HEK293 (cell line): Measurements from ENCODE around the gene PDE4D.
A peak's percentile ranks its signal among the peaks of the same experiment; 100 is the strongest.

Experiments used
- CTCF ChIA-PET: fragments of 350-600 bp; formaldehyde crosslinking; extraction: SDS; loops from one replicate; lab custom pipeline; 2021; ENCODE audit warnings: antibody characterized with exemption; lab: Yijun Ruan, JAX
- POLR2A ChIA-PET: fragments of 300-600 bp; formaldehyde crosslinking; extraction: SDS; loops from one replicate; lab custom pipeline; 2020; ENCODE audit warnings: antibody characterized with exemption, inconsistent platforms; lab: Yijun Ruan, JAX
- H3K27ac ChIP-seq: fragments of 200-500 bp; sonication (Bioruptor generic); 2 replicates; pipeline ENCODE4 v1.5.1; 2014; ENCODE audit warnings: low read depth, low read length, control low read depth, inconsistent platforms; ENCODE audit errors: extremely low read depth
- H3K36me3 ChIP-seq, 2 experiments: fragments of 200-500 bp in 1 of 2; sonication (Bioruptor generic) in 1 of 2; 1 replicate in 1 of 2; 2 replicates in 1 of 2; pipeline ENCODE4 v1.5.1; 2014 to 2017; ENCODE audit warnings: inconsistent platforms in 2 of 2, low read length in 2 of 2; ENCODE audit not compliant: control insufficient read depth in 2 of 2, insufficient read depth in 1 of 2
- H3K4me1 ChIP-seq: fragments of 200-500 bp; sonication (Bioruptor generic); 2 replicates; pipeline ENCODE4 v1.5.1; 2014; ENCODE audit warnings: mild to moderate bottlenecking, low read length, inconsistent platforms; ENCODE audit not compliant: control insufficient read depth, insufficient read depth
- H3K4me3 ChIP-seq: 2 replicates; pipeline ENCODE4 v1.5.1; 2011; ENCODE audit warnings: low read depth, mild to moderate bottlenecking, control low read depth, low read length, moderate library complexity
- H3K9me3 ChIP-seq: fragments of 200-500 bp; sonication (Bioruptor generic); 2 replicates; pipeline ENCODE4 v1.5.1; 2014; ENCODE audit warnings: low read depth, low read length, inconsistent platforms; ENCODE audit not compliant: control insufficient read depth, insufficient read depth
- ATF2 ChIP-seq: fragments of 450-650 bp; formaldehyde crosslinking; IDR thresholded peaks from 2 replicates; pipeline ENCODE4 v1.5.1; 2016; ENCODE audit warnings: missing biosample characterization, missing genetic modification characterization, low read depth
- FEZF1 ChIP-seq: fragments of 450-650 bp; formaldehyde crosslinking; IDR thresholded peaks from 2 replicates; pipeline ENCODE4 v1.5.1; 2016; ENCODE audit warnings: missing biosample characterization, missing genetic modification characterization
- IKZF3 ChIP-seq: fragments of 450-650 bp; IDR thresholded peaks from 2 replicates; pipeline ENCODE4 v1.5.0; 2018; ENCODE audit warnings: missing biosample characterization, mild to moderate bottlenecking, missing genetic modification characterization, moderate library complexity
- KLF10 ChIP-seq: fragments of 450-650 bp; IDR thresholded peaks from 2 replicates; pipeline ENCODE4 v1.5.1; 2018; ENCODE audit warnings: missing biosample characterization, mild to moderate bottlenecking, missing genetic modification characterization
- KLF17 ChIP-seq: fragments of 450-650 bp; formaldehyde crosslinking; IDR thresholded peaks from 2 replicates; pipeline ENCODE4 v1.5.1; 2016; ENCODE audit warnings: missing biosample characterization, missing genetic modification characterization
- KLF7 ChIP-seq: fragments of 450-650 bp; formaldehyde crosslinking; IDR thresholded peaks from 2 replicates; pipeline ENCODE4 v1.5.1; 2016; ENCODE audit warnings: missing biosample characterization, missing genetic modification characterization, borderline replicate concordance
- OVOL3 ChIP-seq: fragments of 450-650 bp; formaldehyde crosslinking; IDR thresholded peaks from 2 replicates; pipeline ENCODE4 v1.5.1; 2016; ENCODE audit warnings: missing biosample characterization, missing genetic modification characterization
- WT1 ChIP-seq: fragments of 450-650 bp; formaldehyde crosslinking; IDR thresholded peaks from 2 replicates; pipeline ENCODE4 v1.5.1; 2016; ENCODE audit warnings: missing biosample characterization, missing genetic modification characterization
- ZBTB21 ChIP-seq: fragments of 450-650 bp; formaldehyde crosslinking; IDR thresholded peaks from 2 replicates; pipeline ENCODE4 v1.5.1; 2017; ENCODE audit warnings: missing biosample characterization, missing genetic modification characterization
- ZBTB44 ChIP-seq: fragments of 450-650 bp; IDR thresholded peaks from 2 replicates; pipeline ENCODE4 v1.5.1; 2018; ENCODE audit warnings: missing biosample characterization, mild to moderate bottlenecking, missing genetic modification characterization
- ZBTB8A ChIP-seq: fragments of 450-650 bp; formaldehyde crosslinking; IDR thresholded peaks from 2 replicates; pipeline ENCODE4 v1.5.1; 2016; ENCODE audit warnings: missing biosample characterization, missing genetic modification characterization
- ZNF174 ChIP-seq: fragments of 450-650 bp; formaldehyde crosslinking; IDR thresholded peaks from 2 replicates; pipeline ENCODE4 v1.5.0; 2017; ENCODE audit warnings: missing biosample characterization, mild to moderate bottlenecking, missing genetic modification characterization
- ZNF274 ChIP-seq, 2 experiments: fragments of 200-500 bp in 1 of 2; fragments of 450-650 bp in 1 of 2; sonication (Bioruptor generic) in 1 of 2; formaldehyde crosslinking in 1 of 2; IDR thresholded peaks; 2 replicates each; pipeline versions ENCODE4 v1.5.1 to v1.6.1; 2014 to 2016; ENCODE audit warnings: borderline replicate concordance in 1 of 2, inconsistent platforms in 1 of 2, low read length in 1 of 2, missing biosample characterization in 1 of 2, missing genetic modification characterization in 1 of 2
- ZNF37A ChIP-seq: fragments of 450-650 bp; IDR thresholded peaks from 2 replicates; pipeline ENCODE4 v1.5.1; 2018; ENCODE audit warnings: missing biosample characterization, missing genetic modification characterization
- ZNF433 ChIP-seq: fragments of 450-650 bp; formaldehyde crosslinking; IDR thresholded peaks from 2 replicates; pipeline ENCODE4 v1.5.1; 2016; ENCODE audit warnings: missing biosample characterization, missing genetic modification characterization, low read depth
- ZNF518A ChIP-seq: fragments of 450-650 bp; formaldehyde crosslinking; conservative IDR thresholded peaks from 2 replicates; pipeline ENCODE4 v1.5.1; 2016; ENCODE audit warnings: low read depth, missing biosample characterization, missing genetic modification characterization
- ZNF629 ChIP-seq: fragments of 450-650 bp; formaldehyde crosslinking; IDR thresholded peaks from 2 replicates; pipeline ENCODE4 v1.5.1; 2017; ENCODE audit warnings: missing biosample characterization, missing genetic modification characterization
- ZNF660 ChIP-seq: fragments of 450-650 bp; IDR thresholded peaks from 2 replicates; pipeline ENCODE4 v1.5.1; 2018; ENCODE audit warnings: missing biosample characterization, mild to moderate bottlenecking, missing genetic modification characterization
- ZNF692 ChIP-seq: fragments of 450-650 bp; formaldehyde crosslinking; IDR thresholded peaks from 2 replicates; pipeline ENCODE4 v1.5.1; 2016; ENCODE audit warnings: missing biosample characterization, missing genetic modification characterization
- ZNF776 ChIP-seq: fragments of 450-650 bp; formaldehyde crosslinking; IDR thresholded peaks from 2 replicates; pipeline ENCODE4 v1.5.0; 2017; ENCODE audit warnings: missing biosample characterization, missing genetic modification characterization, borderline replicate concordance
- ZNF837 ChIP-seq: fragments of 450-650 bp; formaldehyde crosslinking; IDR thresholded peaks from 2 replicates; pipeline ENCODE4 v1.5.1; 2016; ENCODE audit warnings: missing biosample characterization, missing genetic modification characterization

The PDE4D gene

GRCh38 chr5:59276917-59277372, 616.6 kb downstream of the PDE4D start (continued):
- TF ChIP-seq ZNF174 (no peak), ZBTB21 (tag by site-specific recombination) (0 out of 2 replicates have a peak, but pooled peaks have one; percentile 40), IKZF3 (0 out of 2 replicates have a peak, but pooled peaks have one; percentile 15), WT1 (peak; percentile 49; the same call in 1 of the 2 replicates), ZNF629 (tag by site-specific recombination) (peak; percentile 81)

GRCh38 chr5:59276325-59276675, 617.2 kb downstream of the PDE4D start:
- no peak for TF ChIP-seq ZNF433 (tag by site-specific recombination)
- TF ChIP-seq KLF7 (tag by site-specific recombination), result no peak
- TF ChIP-seq KLF10 (tag by site-specific recombination), result peak; percentile 69
- TF ChIP-seq ZNF837, result no peak
- TF ChIP-seq ZNF518A, result no peak
- peak; percentile 67; the same call in 1 of the 2 replicates for TF ChIP-seq FEZF1 (tag by site-specific recombination)
- TF ChIP-seq KLF17 (tag by site-specific recombination), result no peak
- TF ChIP-seq ZBTB44, result 0 out of 2 replicates have a peak, but pooled peaks have one; percentile 39
- TF ChIP-seq ZNF660 (tag by site-specific recombination), result 0 out of 2 replicates have a peak, but pooled peaks have one; percentile 10
- Histone ChIP-seq H3K9me3 (no peaks in the 10 kb centered on the region), H3K4me3 (peak overlapping the region; percentile 61), H3K27ac (peak overlapping the region; percentile 94), H3K36me3 (no peaks in the 10 kb centered on the region), H3K4me1 (peaks cover 20% of the 10 kb centered on the region)
- ChIA-PET POLR2A (interaction anchor here (0.6 to 2.7 kb wide), 5 partner anchors 12 to 94 kb away, joined by 3 to 9 read pairs (median 6); no protein-coding TSS in a partner anchor), CTCF (interaction anchor here (0.5 to 1.3 kb wide), 6 partner anchors 12 to 101 kb away, joined by 3 to 6 read pairs (median 4); no protein-coding TSS in a partner anchor)

GRCh38 chr5:59275510-59276324, 617.8 kb downstream of the PDE4D start:
- Histone ChIP-seq H3K36me3 (no peaks in the 10 kb centered on the region), H3K4me1 (peaks cover 20% of the 10 kb centered on the region), H3K9me3 (no peaks in the 10 kb centered on the region), H3K4me3 (peak overlapping the region; percentile 61), H3K27ac (peak overlapping the region; percentile 94)
- CTCF ChIA-PET, result interaction anchor here (0.5 to 1.3 kb wide), 9 partner anchors 11 to 111 kb away, joined by 3 to 6 read pairs (median 3); no protein-coding TSS in a partner anchor
- POLR2A ChIA-PET, result interaction anchor here (0.6 to 2.7 kb wide), 5 partner anchors 11 to 93 kb away, joined by 3 to 9 read pairs (median 6); no protein-coding TSS in a partner anchor
- TF ChIP-seq ZBTB8A (peak; percentile 47; the same call in 1 of the 2 replicates), ZNF37A (no peak), ATF2 (tag by site-specific recombination) (peak; percentile 65), ZNF776 (tag by site-specific recombination) (no peak), ZNF274 (IDR thresholded peaks at IDR 0.05; ENCODE audit: low read length) (no peak), ZNF274 (tag by site-specific recombination; IDR thresholded peaks at IDR 0.05; ENCODE audit: borderline replicate concordance) (no peak), ZNF692 (tag by site-specific recombination) (0 out of 2 replicates have a peak, but pooled peaks have one; percentile 11), OVOL3 (no peak)
